ENCODE results near the gene UTP14C. TPM values are rescaled to one million over a fixed set of nuclear protein-coding genes. Genes with fewer than 3 reads are reported as not detected.

UTP14C gene
- total and polyA plus RNA-seq, 12 donors: 3.0 to 15.1 (median 12.0) TPM

DNA sequence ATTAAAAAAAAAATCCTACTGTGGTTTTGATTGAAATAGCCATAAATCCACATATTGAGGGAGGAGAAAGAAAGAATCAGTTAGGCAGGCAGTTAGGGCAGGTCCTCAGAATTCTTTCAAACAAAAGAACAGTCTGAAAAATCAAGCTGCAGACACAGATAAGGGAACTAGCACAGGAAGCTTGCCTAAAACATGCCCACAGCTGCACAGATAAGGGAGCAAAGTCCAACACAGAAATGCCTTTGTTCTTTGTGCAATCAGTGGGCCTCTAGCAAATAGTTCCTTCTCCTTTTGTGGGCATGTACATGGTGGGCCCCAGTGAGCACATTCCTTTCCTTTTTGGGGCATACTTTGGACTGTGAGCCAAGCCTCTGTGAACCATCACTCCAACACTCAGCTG is 42.7 kb downstream of the UTP14C start:
- H3K4me1 ChIP-seq: peaks cover 0 to 4% (median 2%) of the 10 kb centered on the region in 9 donors
- no peak overlapping the region for H3K27ac ChIP-seq
- no peak overlapping the region for H3K4me3 ChIP-seq
- no peaks in the 10 kb centered on the region for H3K36me3 ChIP-seq
- peaks cover 0 to 59% (median 28%) of the 10 kb centered on the region in 11 donors for H3K9me3 ChIP-seq
- TF ChIP-seq, protein P1, sequence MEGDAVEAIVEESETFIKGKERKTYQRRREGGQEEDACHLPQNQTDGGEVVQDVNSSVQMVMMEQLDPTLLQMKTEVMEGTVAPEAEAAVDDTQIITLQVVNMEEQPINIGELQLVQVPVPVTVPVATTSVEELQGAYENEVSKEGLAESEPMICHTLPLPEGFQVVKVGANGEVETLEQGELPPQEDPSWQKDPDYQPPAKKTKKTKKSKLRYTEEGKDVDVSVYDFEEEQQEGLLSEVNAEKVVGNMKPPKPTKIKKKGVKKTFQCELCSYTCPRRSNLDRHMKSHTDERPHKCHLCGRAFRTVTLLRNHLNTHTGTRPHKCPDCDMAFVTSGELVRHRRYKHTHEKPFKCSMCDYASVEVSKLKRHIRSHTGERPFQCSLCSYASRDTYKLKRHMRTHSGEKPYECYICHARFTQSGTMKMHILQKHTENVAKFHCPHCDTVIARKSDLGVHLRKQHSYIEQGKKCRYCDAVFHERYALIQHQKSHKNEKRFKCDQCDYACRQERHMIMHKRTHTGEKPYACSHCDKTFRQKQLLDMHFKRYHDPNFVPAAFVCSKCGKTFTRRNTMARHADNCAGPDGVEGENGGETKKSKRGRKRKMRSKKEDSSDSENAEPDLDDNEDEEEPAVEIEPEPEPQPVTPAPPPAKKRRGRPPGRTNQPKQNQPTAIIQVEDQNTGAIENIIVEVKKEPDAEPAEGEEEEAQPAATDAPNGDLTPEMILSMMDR (IDR thresholded peaks at IDR 0.05): no peak
- ATAC-seq (no peak), DNase-seq (no peak)
- intact Hi-C loops (cut with DNase I): no loop called here
- no peaks in the 10 kb centered on the region for H3K27me3 ChIP-seq

DNA sequence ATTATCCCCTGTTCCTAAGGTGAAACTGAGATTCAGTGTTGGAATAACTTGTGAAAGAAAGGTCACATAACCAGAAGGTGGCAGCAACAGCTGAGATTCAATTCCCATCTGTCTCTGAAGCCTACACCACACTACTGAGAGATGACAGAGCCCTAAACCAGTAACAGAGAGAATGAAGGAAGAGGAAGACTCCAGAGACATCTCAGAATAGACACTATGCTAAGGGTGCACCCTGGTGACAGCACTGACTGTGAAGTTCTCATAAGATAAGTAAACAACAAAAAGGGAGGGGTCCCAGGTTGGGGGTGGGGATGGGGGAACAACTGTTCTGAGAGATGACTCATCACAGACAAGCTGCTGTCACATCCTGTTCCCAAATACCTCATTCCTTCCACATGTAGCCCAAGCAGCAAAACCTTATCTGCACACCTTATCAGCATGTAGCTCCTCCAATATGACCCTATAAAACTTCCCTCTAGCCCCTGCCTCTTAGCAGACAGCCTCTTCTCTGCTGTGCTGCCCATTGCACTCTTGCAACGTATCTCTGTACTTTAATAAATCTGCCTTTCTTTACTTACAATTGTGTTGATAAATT is 46.5 kb downstream of the UTP14C start:
- peaks cover 0 to 55% (median 20%) of the 10 kb centered on the region in 11 donors for H3K9me3 ChIP-seq
- H3K27ac ChIP-seq: no peak overlapping the region
- no peaks in the 10 kb centered on the region for H3K36me3 ChIP-seq
- no peaks in the 10 kb centered on the region for H3K4me1 ChIP-seq
- TF ChIP-seq, protein P1 (IDR thresholded peaks at IDR 0.05): peak in 3 of 9 donors; percentile 29 to 37 (median 31)
- ATAC-seq (peak in 4 of 8 donors; percentile 44 to 79 (median 69)), DNase-seq (no peak)
- no peak overlapping the region for H3K4me3 ChIP-seq
- 90% methylated on average over 1 of the region's 1 CpG for WGBS, 2 donors
- H3K27me3 ChIP-seq: no peaks in the 10 kb centered on the region
- intact Hi-C loops (cut with DNase I): loop anchor here in 1 of 10 donors (10.0 kb wide), 1 partner anchor 54 kb away; the partner anchor contains the start of gene NEK5

Other genes with a start within 250 kb of the UTP14C start
- 10 to 100 TPM in 6 of 10 donors, 1 to 10 TPM in 4; 8.6 to 14.0 (median 10.3) TPM for gene DHRS12, start 220.5 kb upstream of the UTP14C start, total RNA-seq
- 10 to 100 TPM in 1 of 2 donors, 1 to 10 TPM in 1; 5.5 to 20.6 TPM for gene DHRS12, start 220.5 kb upstream of the UTP14C start, polyA plus RNA-seq
- gene TMEM272, start 179.5 kb upstream of the UTP14C start, total RNA-seq: 1 to 10 TPM in 4 of 10 donors, under 1 TPM in 6; 0.32 to 2.7 (median 0.77) TPM
- under 1 TPM; 0.09 to 0.37 TPM for gene TMEM272, start 179.5 kb upstream of the UTP14C start, polyA plus RNA-seq
- not detected for gene CCDC70, start 162.7 kb upstream of the UTP14C start, total RNA-seq
- gene CCDC70, start 162.7 kb upstream of the UTP14C start, polyA plus RNA-seq: not detected
- gene ATP7B, start 13.2 kb upstream of the UTP14C start, total RNA-seq: 1 to 10 TPM; 3.0 to 9.3 (median 6.0) TPM
- gene ATP7B, start 13.2 kb upstream of the UTP14C start, polyA plus RNA-seq: 1 to 10 TPM; 2.0 to 3.2 TPM
- gene ALG11, start 12.3 kb upstream of the UTP14C start, total RNA-seq: 10 to 100 TPM; 16.5 to 24.9 (median 22.2) TPM
- 1 to 10 TPM; 2.8 to 6.4 TPM for gene ALG11, start 12.3 kb upstream of the UTP14C start, polyA plus RNA-seq
- gene NEK5, start 104.4 kb downstream of the UTP14C start, total RNA-seq: under 1 TPM in 9 of 10 donors, not detected in 1; 0.10 to 0.93 (median 0.27) TPM
- gene NEK5, start 104.4 kb downstream of the UTP14C start, polyA plus RNA-seq: under 1 TPM; 0.03 to 0.15 TPM
- 1 to 10 TPM; 4.5 to 7.1 (median 5.8) TPM for gene NEK3, start 134.9 kb downstream of the UTP14C start, total RNA-seq
- gene NEK3, start 134.9 kb downstream of the UTP14C start, polyA plus RNA-seq: 10 to 100 TPM in 1 of 2 donors, 1 to 10 TPM in 1; 7.5 to 37.9 TPM

Data from heart right ventricle (tissue), 16 donors.